H1 (cell line): ENCODE results near the gene SLC12A5. TPM values are rescaled to one million over a fixed set of nuclear protein-coding genes. Genes with fewer than 3 reads are reported as not detected.

Experiments used
- CTBP2 ChIP-seq: IDR thresholded peaks from 2 replicates; pipeline ENCODE4 v1.7.0; 2011; ENCODE audit warnings: borderline replicate concordance, mild to moderate bottlenecking, moderate library complexity, mixed read lengths, low read length; ENCODE audit not compliant: insufficient read depth, insufficient read length
- JUN ChIP-seq: IDR thresholded peaks from 2 replicates; pipeline ENCODE4 v1.6.1; 2011; ENCODE audit warnings: low read depth, mild to moderate bottlenecking, improper control_type of control experiment, low read length
- PHF8 ChIP-seq: fragments of 200-600 bp; sonication (generic); conservative IDR thresholded peaks from 2 replicates; pipeline ENCODE4 v1.7.1; 2012; ENCODE audit warnings: low read depth, mild to moderate bottlenecking, inconsistent platforms, low read length, moderate library complexity
- RAD21 ChIP-seq, 2 experiments: IDR thresholded peaks in 1 of 2; conservative IDR thresholded peaks in 1 of 2; 2 replicates each; pipeline ENCODE4 v1.6.1; 2011; ENCODE audit warnings: low read depth in 2 of 2, low read length in 2 of 2, improper control_type of control experiment in 1 of 2, inconsistent platforms in 1 of 2, mild to moderate bottlenecking in 1 of 2, moderate library complexity in 1 of 2
- RBBP5 ChIP-seq: IDR thresholded peaks from 2 replicates; pipeline ENCODE4 v1.7.1; 2012; ENCODE audit warnings: low read depth, mild to moderate bottlenecking, inconsistent platforms, low read length, moderate library complexity, borderline replicate concordance
- SAP30 ChIP-seq: fragments of 300-600 bp; sonication (generic); IDR thresholded peaks from 2 replicates; pipeline ENCODE4 v1.7.1; 2012; ENCODE audit warnings: low read length, moderate library complexity, mild to moderate bottlenecking, inconsistent platforms; ENCODE audit not compliant: insufficient read depth, insufficient replicate concordance
- SP1 ChIP-seq: IDR thresholded peaks from 2 replicates; pipeline ENCODE4 v1.6.1; 2011; ENCODE audit warnings: low read depth, low read length
- polyA plus RNA-seq, 7 experiments: library from polyadenylated mRNA; depleted of rRNA in 3 of 7; stranded (reverse) in 5 of 7; unstranded in 2 of 7; fragments of >200 nt in 5 of 7; fragments of 200-250 nt in 2 of 7; gene quantifications; 1 replicate in 5 of 7; 2 replicates in 1 of 7; 4 replicates in 1 of 7; pipeline versions ENCODE4 v1.2.1 to v1.2.3, GENCODE V29; 2011 to 2013; ENCODE audit warnings: missing spikeins in 2 of 7, mixed read lengths in 2 of 7
- total RNA-seq: library from RNA; stranded (reverse); fragmentation: NEBNext Ultra II Directional; extraction: Animal tissue kit (Norgen Biotek cat#: 25700); gene quantifications from 2 replicates; pipeline ENCODE4 v1.2.1, GENCODE V29; 2021
- TF ChIP-seq, protein P1 (sequence below): IDR thresholded peaks from 2 replicates; pipeline ENCODE4 v1.6.1; 2012; ENCODE audit warnings: low read length, inconsistent platforms

Gene SLC12A5
- total and polyA plus RNA-seq, 2 of the 8 experiments (the other 6 are each of a cell fraction or from before 2014, with no cell fraction given), result 1.9 to 7.3 TPM

DNA sequence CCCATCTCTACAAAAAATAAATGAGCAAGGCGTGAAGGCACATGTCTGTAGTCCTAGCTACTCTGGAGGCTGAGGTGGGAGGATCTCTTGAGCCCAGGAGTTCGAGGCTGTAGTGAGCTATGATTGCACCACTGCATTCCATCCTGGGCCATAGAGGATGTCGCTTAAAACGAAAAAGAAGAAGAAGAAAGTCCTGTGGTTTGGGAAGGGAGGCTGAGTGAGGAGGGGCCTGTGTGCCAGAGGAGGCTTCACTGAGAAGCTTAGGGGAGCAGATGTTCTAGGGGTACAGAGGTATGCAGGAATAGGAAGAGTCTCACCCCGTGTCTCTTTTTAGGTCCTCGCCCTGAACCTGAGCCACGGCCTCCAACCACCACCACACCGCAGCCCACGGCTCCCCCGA lies 16.1 kb upstream of the SLC12A5 start (continued):
- TF ChIP-seq, protein P1, sequence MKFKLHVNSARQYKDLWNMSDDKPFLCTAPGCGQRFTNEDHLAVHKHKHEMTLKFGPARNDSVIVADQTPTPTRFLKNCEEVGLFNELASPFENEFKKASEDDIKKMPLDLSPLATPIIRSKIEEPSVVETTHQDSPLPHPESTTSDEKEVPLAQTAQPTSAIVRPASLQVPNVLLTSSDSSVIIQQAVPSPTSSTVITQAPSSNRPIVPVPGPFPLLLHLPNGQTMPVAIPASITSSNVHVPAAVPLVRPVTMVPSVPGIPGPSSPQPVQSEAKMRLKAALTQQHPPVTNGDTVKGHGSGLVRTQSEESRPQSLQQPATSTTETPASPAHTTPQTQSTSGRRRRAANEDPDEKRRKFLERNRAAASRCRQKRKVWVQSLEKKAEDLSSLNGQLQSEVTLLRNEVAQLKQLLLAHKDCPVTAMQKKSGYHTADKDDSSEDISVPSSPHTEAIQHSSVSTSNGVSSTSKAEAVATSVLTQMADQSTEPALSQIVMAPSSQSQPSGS, result no peak
- TF ChIP-seq JUN (no peak), SP1 (no peak), CTBP2 (no peak), PHF8 (no peak), RBBP5 (no peak), RAD21 (IDR thresholded peaks at IDR 0.05 in 1 of 2, conservative IDR thresholded peaks at IDR 0.05 in 1 of 2; ENCODE audit: low read depth in 2 of 2, low read length in 2 of 2) (no peak), SAP30 (no peak)
- TF ChIP-seq, all 59 proteins: peak for 0
